Upper lobe of right lung (tissue), 1 donor: ENCODE measurements around the gene TMEM184A. TPM values are rescaled to one million over a fixed set of nuclear protein-coding genes. Genes with fewer than 3 reads are reported as not detected.

ENCODE experiments used
- ATAC-seq: fragments of 200-7000 bp; cut with Tn5 transposase; one replicate; pipeline ENCODE4 v1.9.1; 2020; ENCODE audit warnings: mild to moderate bottlenecking, moderate library complexity
- DNase-seq: peaks from one replicate; pipeline ENCODE4 v3.0.0-alpha.2; 2020
- H3K27ac ChIP-seq: fragments of 200-600 bp; one replicate; pipeline ENCODE4 v1.8.0; 2022
- H3K27me3 ChIP-seq: fragments of 200-600 bp; one replicate; pipeline ENCODE4 v1.8.0; 2022; ENCODE audit warnings: mild to moderate bottlenecking
- H3K36me3 ChIP-seq: fragments of 200-600 bp; one replicate; pipeline ENCODE4 v1.8.0; 2022
- H3K4me1 ChIP-seq: fragments of 200-600 bp; one replicate; pipeline ENCODE4 v1.8.0; 2022
- H3K4me3 ChIP-seq: fragments of 200-600 bp; one replicate; pipeline ENCODE4 v1.8.0; 2022; ENCODE audit warnings: mild to moderate bottlenecking
- H3K9me3 ChIP-seq: fragments of 200-600 bp; one replicate; pipeline ENCODE4 v1.8.0; 2022
- CTCF ChIP-seq: fragments of 200-600 bp; IDR thresholded peaks from one replicate; pipeline ENCODE4 v1.8.0; 2022; ENCODE audit warnings: antibody characterized with exemption
- intact Hi-C: fragments of 100-400 bp; cut with DNase I; formaldehyde crosslinking; loops from one replicate; pipeline ENCODE4 v1.11.0; 2022
- total RNA-seq: library from RNA; stranded (reverse); fragmentation: NEBNext Ultra II Directional; extraction: Animal tissue kit (Norgen Biotek cat#: 25700); gene quantifications from one replicate; pipeline ENCODE4 v1.2.1, GENCODE V29; 2021
- donor health status: DM: no; HTN: yes; CAD: no; lungs with severe emphysema.

TMEM184A gene
- total RNA-seq, 1 donor from 2014 or later = 4.4 TPM

- H3K27me3 ChIP-seq = peaks cover 3% of the 10 kb centered on the region
- ATAC-seq (no peak), DNase-seq (no peak)
- TF ChIP-seq CTCF = no peak
- H3K27ac ChIP-seq = peak overlapping the region; percentile 91
- H3K4me1 ChIP-seq = peaks cover 31% of the 10 kb centered on the region
- no peaks in the 10 kb centered on the region for H3K36me3 ChIP-seq
- intact Hi-C loops = no loop called here
- peak overlapping the region; percentile 68 for H3K4me3 ChIP-seq
- no peaks in the 10 kb centered on the region for H3K9me3 ChIP-seq
Observed at GRCh38 chr7:1530946-1531262, 25.1 kb downstream of the TMEM184A start.

- ATAC-seq = no peak
- intact Hi-C loops = no loop called here
- DNase-seq = no peak
- peaks cover 24% of the 10 kb centered on the region for H3K4me1 ChIP-seq
- H3K4me3 ChIP-seq = no peak overlapping the region
- no peak for TF ChIP-seq CTCF
- H3K36me3 ChIP-seq = no peaks in the 10 kb centered on the region
- peaks cover 3% of the 10 kb centered on the region for H3K27me3 ChIP-seq
- no peak overlapping the region for H3K27ac ChIP-seq
- H3K9me3 ChIP-seq = no peaks in the 10 kb centered on the region
Observed at GRCh38 chr7:1529383-1530116, 26.5 kb downstream of the TMEM184A start.

GRCh38 chr7:1526271-1526754, 29.7 kb downstream of the TMEM184A start:
- ATAC-seq (no peak), DNase-seq (no peak)
- Histone ChIP-seq H3K4me3 (no peak overlapping the region), H3K36me3 (no peaks in the 10 kb centered on the region), H3K4me1 (no peaks in the 10 kb centered on the region), H3K27ac (no peak overlapping the region), H3K27me3 (peaks cover 3% of the 10 kb centered on the region), H3K9me3 (no peaks in the 10 kb centered on the region)
- no peak for TF ChIP-seq CTCF
- intact Hi-C loops = no loop called here

- Histone ChIP-seq H3K36me3 (no peaks in the 10 kb centered on the region), H3K27me3 (peaks cover 3% of the 10 kb centered on the region), H3K27ac (no peak overlapping the region), H3K4me1 (no peaks in the 10 kb centered on the region), H3K9me3 (no peaks in the 10 kb centered on the region), H3K4me3 (no peak overlapping the region)
- intact Hi-C loops = no loop called here
- DNase-seq (no peak), ATAC-seq (no peak)
- no peak for TF ChIP-seq CTCF
Observed at GRCh38 chr7:1525409-1525808, 30.6 kb downstream of the TMEM184A start.

GRCh38 chr7:1523844-1524243, 32.2 kb downstream of the TMEM184A start:
- peak; percentile 24 for ATAC-seq
- TF ChIP-seq CTCF = no peak
- Histone ChIP-seq H3K27ac (no peak overlapping the region), H3K4me1 (no peaks in the 10 kb centered on the region), H3K4me3 (no peak overlapping the region), H3K36me3 (no peaks in the 10 kb centered on the region), H3K27me3 (peaks cover 3% of the 10 kb centered on the region), H3K9me3 (no peaks in the 10 kb centered on the region)
- intact Hi-C loops = no loop called here
- DNase-seq = no peak
